Astrocyte (in vitro differentiated cells and primary cell): Measurements from ENCODE around the gene USP3.

Experiments
- EZH2 ChIP-seq: IDR thresholded peaks from 2 replicates; pipeline ENCODE4 v1.6.1; 2012; ENCODE audit warnings: mild to moderate bottlenecking, low read length, inconsistent platforms; ENCODE audit not compliant: insufficient read depth
- TF ChIP-seq, protein P1 (sequence below): IDR thresholded peaks from 2 replicates; pipeline ENCODE4 v1.5.1; 2011; ENCODE audit warnings: low read depth, mild to moderate bottlenecking, inconsistent platforms, low read length, moderate library complexity; ENCODE audit not compliant: insufficient read depth

DNA sequence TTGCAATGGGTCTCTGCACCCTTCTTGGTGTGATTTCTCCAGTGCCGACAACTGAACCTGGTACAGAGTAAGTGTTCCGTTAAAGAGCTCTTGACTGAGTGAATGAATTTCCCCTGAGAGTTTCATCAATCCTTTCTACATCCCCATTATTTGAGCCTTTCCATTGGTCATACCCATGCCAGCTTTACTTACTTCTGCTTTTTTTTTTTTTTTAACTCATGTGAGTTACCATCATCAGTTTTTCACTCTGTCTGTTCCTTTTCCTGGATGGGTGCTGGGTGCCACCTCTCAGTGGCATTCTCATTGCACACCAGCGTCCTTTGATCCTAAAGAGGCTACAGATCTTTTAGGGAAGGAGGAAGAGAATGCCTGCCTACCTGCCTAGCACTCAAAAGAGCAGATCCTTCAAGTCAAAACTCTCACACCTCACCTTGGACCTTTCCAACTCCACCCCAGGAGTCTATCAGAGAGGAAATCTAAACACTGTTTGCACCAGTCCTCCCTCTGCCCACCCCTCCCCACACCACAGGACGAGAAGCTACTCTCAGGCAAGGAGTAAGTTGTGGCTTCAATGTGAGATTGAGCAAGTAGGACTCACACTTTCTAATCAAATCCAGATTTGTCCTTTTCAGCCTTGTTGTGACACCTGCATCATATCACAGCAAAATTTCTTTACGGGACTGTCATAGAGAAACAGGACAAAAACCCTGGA, 13.1 kb upstream of the USP3 start:
- TF ChIP-seq, protein P1, sequence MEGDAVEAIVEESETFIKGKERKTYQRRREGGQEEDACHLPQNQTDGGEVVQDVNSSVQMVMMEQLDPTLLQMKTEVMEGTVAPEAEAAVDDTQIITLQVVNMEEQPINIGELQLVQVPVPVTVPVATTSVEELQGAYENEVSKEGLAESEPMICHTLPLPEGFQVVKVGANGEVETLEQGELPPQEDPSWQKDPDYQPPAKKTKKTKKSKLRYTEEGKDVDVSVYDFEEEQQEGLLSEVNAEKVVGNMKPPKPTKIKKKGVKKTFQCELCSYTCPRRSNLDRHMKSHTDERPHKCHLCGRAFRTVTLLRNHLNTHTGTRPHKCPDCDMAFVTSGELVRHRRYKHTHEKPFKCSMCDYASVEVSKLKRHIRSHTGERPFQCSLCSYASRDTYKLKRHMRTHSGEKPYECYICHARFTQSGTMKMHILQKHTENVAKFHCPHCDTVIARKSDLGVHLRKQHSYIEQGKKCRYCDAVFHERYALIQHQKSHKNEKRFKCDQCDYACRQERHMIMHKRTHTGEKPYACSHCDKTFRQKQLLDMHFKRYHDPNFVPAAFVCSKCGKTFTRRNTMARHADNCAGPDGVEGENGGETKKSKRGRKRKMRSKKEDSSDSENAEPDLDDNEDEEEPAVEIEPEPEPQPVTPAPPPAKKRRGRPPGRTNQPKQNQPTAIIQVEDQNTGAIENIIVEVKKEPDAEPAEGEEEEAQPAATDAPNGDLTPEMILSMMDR = no peak
- no peak for TF ChIP-seq EZH2
